Measurements from ENCODE around the gene MPHOSPH9.
"Not testable (repeated sequence)": the region's sequence is repeated elsewhere in the genome, so short reads cannot be mapped to it uniquely, and the experiment has no call there.

Gene MPHOSPH9

DNA sequence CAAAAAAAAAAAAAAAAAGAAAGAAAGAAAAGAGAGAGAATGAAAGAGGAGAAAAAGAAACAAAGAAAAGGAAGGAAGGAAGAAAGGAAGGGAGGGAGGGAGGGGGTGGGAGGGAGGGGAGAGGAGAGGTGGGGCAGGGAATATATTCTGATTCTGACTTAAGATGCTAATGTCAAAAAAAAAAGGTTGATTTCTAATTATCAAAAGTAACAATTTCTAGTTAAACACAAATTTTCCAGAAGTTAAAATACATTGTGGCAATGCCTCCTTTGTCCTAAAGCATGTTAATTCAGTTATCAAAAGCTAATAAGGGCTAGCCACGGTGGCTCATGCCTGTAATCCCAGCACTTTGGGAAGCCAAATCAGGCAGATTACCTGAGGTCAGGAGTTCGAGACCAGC lies 7.5 kb downstream of the MPHOSPH9 start:
- DNase-seq = no peak

DNA sequence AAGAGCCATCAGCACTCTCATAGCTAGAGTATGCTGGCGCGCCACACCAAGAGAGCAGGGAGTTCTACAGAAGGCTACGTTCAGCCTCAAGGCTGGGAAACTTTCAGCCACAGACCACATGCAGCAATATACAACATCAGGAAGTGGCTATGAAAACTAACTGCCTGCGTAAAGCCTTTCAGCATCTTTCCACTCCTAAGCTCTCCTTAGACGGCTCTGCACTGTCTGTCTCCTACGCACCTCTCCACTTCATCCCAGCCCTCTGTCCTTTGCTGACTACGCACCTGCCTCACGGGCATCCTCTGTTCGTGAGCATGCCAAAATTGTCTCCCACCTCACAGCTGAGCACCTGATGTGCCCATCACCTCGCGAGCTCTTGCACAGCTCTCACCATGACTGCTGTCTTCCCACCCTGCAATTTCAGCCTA lies 9.7 kb downstream of the MPHOSPH9 start:
- no peak for DNase-seq

DNA sequence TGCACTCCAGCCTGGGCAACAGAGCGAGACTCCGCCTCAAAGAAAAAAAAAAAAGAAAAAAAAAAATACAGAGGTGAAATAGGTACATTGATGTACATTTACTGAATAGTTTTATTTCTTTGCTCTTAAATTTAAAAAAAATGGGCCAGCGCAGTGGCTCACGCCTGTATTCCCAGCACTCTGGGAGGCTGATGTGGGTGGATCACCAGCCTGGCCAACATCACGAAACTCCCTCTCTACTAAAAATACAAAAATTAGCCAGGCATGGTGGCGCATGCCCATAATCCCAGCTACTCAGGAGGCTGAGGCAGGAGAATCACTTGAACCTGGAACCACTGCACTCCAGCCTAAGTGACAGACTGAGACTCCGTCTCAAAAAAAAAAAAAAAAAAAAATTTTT lies 25.1 kb downstream of the MPHOSPH9 start:
- DNase-seq = not testable (repeated sequence)

DNA sequence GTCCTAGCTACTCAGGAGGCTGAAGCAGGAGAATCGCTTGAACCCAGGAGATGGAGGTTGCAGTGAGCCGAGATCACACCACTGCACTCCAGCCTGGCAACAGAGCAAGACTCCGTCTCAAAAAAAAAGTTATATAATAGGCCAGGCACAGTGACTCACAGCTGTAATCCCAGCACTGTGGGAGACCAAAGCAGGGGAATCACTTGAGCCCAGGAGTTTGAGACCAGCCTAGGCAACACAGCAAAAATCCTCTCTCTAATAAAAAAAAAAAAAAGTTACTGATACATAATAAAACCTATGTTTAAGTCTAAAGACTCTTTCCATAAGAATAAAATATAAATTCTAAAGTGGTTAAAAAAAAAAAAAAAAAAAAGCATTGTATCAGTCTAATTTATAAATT lies 26.1 kb downstream of the MPHOSPH9 start:
- DNase-seq = not testable (repeated sequence)

DNA sequence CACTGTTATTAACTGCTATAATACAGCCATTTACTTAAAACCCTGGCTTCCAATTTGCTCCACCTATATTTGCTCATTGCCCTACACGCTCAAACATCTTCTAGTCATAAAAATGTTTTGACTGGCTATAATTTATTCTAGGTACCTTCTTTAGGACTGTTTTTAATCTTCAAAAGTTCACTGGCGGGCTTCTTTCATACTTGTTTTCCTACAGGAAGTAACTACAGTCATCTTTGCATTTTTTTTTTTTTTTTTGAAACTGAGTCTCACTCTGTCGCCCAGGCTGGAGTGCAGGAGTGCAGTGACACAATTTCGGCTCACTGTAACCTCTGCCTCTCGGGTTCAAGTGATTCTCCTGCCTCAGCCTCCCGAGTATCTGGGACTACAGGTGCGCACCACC lies 32.5 kb downstream of the MPHOSPH9 start:
- DNase-seq = no peak

DNA sequence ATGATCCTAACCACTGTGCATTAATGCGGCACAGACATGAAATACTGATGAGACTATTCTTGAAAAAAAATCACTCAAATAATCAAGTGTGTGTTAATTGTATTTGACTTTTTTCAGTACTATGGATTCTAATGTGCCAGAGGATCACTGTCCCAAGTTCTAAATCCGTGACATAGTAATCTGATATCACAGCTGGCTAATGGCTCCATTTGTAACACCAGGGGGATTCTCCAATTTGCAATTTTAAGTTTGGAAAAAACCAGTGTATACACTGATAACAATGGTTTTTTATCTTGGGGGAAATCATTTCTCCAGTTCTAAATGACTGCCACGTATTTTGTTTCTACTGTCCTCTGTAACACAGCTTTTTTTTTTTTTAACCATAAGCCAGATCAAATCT lies 33.0 kb downstream of the MPHOSPH9 start:
- no peak for DNase-seq

DNA sequence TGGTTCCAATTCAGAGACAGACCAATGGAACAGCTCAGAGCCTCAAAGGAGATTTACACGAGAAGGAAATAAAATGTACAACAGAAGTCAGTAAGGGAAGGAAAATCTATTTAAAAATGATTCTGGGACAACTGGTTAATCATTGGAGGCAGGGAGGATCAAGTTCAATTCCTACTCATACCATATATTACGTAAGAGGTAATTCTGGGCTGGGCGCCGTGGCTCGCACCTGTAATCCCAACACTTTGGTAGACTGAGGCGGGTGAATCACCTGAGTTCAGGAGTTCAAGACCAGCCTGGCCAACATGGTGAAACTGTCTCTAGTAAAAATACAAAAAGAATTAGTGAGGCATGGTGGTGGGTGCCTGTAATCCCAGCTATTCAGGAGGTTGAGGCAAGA lies 45.3 kb downstream of the MPHOSPH9 start:
- DNase-seq = no peak

DNA sequence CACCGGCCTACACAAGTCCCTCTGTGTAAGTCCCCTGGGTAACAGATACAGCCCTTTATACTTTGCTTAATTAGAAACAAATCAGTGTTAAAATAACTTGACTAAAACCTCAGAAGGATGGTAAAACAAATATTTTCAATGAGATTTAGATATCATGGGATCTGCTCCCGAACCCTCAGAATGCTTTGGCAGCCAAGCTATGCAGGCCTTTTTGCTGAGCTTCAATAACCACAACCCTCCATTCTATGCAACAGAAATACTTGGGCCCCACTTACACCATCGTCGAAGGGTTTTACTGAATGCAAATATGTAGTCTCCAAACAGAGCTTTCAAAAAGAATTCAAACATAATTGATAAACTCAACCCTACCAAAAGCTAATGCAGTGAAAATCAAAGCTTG lies 52.8 kb downstream of the MPHOSPH9 start:
- DNase-seq = no peak

DNA sequence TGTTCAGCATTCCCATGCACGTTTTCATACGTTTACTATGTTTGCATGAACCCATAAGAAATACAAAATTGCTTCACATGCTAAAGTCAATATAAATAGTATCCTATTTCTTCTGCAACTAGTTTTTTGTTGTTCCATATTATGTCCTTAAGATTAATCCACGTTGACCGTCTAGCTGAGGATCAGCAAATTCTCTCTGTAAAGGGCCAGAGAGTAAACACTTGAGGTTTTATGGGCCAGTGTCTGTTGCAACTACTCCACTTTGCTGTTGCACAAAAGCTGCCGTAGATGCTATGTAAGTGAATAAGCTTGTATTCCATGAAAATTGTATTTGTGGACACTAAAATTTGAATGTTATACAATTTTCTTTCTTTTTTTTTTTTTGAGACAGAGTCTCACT lies 61.0 kb downstream of the MPHOSPH9 start:
- DNase-seq = no peak

DNA sequence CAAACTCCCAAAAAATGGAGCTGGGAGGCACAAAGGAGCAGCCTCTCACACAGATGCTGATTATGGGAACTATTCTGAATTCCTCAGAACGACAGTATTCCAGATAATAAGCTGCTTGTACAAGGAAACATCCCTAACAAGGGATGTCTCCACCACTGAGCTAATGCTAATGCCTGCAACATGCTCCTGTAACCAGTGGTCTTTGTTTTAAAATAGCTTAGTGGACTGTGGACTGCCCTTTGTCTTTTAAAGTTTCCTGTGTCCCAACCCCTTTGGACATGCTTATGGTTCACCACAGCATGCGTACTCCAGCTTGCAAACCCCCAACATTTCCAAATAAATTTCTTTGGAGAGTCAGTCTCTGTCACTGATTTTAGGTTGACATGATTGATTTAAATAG lies 65.6 kb downstream of the MPHOSPH9 start:
- no peak for DNase-seq

DNA sequence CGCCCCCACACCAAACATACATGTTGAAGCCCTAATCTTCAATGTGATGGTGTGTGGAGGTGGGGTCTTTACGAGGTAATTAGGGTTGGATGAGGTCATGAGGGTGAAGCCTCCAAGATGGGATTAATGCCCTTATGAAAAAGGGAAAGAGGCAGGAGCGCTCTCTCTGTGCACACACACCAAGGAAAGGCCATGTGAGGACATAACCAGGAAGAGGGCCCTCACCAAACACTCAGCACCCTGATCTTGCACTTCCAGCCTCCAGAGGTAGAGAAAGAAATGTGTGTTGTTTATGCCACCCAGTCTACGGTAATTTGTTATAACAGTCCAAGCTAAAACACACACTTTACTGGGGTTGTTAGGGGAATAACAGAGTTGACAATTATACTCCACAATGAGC lies 67.4 kb downstream of the MPHOSPH9 start:
- DNase-seq = no peak

DNA sequence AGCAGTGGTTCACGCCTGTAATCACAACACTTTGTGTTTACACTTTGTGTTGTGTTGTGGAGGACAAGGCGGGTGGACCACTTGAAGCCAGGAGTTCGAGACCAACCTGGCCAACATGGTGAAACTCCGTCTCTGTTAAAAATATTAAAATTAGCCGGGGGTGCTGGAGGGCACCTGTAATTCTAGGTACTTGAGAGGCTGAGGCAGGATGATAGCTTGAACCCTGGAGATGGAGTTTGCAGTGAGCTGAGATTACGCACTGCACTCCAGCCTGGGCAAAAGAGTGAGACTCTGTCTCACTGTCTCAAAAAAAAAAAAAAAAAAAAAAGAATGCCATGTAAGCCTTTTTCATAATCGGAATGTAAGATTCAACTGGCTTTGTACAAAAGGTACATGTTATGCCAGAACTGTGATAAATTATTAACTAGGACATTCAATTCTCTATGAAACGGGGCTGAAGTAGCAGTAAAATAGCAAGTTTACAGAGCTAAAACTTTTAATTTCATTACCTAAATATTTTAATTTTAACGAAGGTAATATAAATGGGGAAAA lies 68.2 kb downstream of the MPHOSPH9 start:
- no peak for DNase-seq

DNA sequence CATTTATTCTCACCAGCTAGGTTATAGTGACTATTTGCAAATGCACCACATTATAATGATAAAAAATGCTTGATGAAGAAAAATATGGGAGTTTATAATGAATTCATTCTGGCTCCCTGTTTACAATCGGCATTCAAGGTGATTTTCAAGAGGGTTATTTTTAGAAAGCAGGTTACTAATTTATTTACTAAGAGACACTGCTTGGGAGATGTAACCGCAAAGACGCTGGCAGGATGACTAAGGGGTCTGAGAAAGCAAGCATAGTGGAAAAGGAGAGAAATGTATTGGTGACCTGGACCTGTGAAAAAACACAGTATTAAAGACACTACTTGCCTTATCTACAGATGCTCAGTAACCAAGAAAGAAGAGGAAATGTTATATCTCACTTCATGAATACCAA lies 68.7 kb downstream of the MPHOSPH9 start:
- no peak for DNase-seq

DNA sequence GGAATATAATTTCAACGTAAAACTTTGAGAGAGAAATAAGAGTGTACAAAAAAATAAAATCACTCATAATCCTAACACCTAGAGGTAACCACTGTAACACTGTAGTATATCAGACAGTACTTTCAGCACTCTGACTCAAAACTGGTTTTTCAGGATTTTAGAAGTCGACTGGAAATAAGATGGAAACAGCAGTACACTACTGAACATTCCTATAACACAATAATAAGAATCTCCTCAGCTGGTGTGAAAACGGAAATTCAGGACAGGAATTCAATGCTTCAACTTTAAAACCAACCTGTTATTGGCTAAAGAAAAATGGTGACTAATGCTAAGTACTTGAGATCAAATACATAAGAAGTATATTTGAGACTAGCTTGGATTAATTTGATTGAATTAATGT lies 69.7 kb downstream of the MPHOSPH9 start:
- DNase-seq = no peak

DNA sequence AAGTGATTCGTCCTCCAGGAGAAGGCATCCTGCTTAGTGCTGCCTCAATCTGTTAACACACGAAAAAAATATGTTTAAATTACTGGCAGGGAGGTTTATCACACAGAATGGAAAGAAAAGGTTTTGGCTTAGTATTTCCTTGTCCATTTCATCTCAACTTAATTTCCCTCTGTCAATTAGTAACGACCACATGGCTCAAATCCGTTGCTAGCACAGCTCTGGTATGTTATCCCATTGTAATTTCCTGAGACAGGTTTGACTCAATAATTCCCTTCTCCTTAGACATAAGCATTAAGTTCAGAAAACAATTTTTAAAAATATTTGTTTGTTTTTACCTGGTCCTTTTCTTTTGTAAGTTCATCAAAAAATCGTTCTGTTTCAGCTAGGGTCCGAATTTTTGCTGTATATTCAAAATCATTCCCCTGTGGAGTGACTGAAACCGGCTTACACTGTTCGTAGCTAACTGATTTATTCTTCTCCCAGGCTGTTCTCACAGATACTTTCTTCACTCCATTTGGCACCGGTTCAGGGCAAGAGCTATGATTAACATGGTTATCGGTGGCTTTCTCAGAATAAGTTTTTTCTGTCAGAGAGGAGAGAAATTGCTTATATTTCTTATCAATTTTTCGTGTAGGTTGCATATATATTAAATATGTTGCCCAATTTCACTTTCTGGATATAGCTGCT lies 72.0 kb downstream of the MPHOSPH9 start:
- no peak for DNase-seq

DNA sequence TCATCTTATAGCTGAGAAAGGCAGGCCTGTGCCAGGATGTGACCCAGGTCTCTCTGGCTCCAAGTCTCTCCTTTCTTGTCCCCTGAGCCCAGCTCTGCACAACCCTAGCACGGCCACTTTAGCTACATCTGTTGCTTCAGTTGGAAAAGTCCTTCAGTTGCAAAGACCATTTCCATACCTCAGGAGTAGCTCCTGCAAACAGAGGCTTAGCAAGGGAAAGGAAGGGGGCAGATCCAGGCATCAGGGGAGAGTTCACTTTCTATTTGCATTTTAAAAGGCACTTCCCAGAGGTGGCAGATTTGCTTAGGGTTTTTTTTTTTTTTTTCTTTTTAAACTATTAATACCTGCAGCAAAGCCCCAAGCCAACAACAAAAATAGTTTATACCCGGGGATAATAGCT lies 79.0 kb downstream of the MPHOSPH9 start:
- DNase-seq = no peak

DNA sequence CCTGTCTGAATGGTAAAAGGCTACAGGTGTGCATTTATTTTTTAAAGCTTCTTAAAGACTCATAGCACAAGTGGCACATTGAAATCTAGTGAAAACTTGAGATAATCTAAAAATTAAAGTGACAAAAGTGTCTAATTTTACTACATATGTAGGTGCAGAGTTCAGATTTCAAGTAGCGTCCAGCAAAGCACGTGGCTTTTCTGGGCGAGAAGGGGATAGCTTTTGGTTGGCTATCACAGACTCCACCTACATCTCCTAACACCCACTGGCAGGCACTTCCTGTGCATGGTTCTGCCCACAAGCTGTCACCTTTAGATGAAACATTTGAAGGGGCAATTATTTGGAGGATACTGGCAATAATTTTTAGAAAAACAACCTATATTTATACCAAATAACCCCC lies 80.1 kb downstream of the MPHOSPH9 start:
- DNase-seq = no peak

DNA sequence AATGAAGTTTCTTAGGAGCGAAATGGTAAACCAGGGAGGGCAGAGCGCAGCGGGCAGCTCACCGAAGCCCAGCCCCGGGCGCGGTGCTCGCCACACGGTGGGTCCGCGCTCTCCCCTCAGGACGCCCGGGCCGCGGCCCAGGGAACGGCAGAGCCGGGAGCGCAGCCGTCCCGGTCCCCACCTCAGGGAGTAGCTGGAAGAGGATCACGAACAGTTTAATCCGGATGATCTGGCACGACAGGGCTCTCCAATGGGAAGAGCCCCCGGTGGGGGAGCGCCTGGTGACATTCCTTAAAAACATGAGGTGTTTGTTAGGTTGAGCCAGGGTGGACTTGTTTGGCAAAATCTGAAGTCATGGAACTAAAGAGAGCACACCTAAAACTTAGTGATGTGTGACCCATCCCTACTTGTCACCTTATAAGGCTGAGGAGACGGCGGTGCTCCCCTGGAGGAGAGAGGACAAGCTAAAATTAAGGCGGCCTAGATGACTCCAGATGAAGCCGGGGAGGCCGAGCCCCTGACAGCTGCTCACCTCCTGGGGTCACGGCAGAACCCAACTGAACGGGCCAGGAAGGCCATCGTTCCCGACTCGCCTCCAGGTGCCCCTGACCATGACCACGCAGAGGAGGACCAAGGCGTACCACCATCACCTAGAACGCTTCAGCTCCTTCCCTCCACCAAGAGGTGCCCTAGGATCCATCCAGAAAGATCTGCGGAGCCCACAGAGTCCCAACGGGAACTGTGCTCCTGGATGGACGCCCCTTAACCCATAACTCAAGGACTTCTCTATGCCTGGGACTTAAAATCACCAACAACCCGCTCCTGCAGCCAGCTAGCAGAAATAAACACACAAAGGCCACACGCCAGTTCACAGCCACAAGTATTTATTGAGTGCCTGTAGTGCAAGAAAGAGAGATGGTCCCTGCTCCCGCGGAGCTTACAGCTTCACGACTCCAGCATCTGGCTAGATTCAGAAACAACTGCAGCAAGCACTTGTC lies 81.2 kb downstream of the MPHOSPH9 start:
- DNase-seq = no peak

DNA sequence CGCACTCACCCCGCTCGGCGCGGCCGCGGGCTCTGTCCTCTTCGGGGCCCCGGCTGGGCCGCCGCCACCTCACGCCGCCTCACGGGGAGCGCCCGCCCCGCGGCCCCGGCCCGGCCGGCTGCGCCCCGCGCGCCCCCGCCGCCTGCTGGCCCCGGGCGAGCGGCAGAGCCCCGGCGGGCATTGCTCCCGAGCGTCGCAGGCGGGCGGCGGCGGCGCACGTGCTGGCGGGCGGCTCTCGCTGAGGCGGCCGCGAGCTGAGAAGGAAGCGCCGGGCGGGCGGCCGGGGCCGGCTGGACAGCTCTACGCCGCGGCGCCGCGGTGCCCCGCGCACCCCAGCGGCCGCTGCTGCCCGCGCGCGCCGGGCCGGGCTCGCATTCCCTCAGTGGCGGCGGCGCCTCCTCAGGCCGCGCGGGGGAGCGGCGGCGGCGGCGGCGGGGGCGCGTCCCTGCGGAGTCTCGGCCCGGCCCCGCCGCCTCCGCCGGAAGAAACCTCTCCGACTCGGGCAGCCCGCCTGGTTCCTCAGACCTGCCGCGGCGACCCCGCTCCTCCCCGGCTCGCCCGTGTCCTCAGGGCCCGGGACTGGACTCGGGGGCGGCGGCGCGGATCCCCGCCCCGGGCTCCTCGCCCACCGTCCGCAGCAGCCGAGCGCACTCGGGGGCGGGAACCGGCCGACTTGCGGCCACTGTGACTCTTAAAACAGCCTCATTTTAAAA lies 82.0 kb downstream of the MPHOSPH9 start, which contains the start of gene PITPNM2:
TSS of gene PITPNM2 (minus strand) at position 347 of the 713 bp plus-strand sequence. CDS start 116,500 bp downstream, outside the sequence.
- peak; percentile 68 for DNase-seq

DNA sequence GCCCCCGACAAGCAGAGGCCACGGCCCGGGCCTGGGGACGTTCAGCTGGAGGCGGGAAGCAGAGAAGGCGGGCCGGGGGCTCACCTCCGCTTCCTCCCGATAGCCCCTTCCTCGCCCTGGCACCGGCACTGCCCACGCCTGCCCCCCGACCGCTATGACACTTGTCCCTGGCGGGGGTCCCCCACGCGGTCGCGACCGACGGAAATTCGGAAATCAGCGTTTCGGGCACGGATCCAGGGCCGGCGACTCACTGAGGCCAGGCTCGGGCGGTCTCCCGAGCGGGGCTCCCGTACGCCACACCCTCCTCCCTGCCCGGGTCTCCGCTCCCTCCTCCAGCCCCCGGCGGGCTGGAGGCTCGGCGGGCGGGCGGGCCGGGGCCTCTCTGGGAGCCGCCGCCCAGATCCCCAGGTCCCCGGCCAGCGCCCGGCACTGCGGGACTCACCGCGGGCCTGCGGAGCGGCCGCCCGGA lies 82.6 kb downstream of the MPHOSPH9 start:
- peak; percentile 66 for DNase-seq

DNA sequence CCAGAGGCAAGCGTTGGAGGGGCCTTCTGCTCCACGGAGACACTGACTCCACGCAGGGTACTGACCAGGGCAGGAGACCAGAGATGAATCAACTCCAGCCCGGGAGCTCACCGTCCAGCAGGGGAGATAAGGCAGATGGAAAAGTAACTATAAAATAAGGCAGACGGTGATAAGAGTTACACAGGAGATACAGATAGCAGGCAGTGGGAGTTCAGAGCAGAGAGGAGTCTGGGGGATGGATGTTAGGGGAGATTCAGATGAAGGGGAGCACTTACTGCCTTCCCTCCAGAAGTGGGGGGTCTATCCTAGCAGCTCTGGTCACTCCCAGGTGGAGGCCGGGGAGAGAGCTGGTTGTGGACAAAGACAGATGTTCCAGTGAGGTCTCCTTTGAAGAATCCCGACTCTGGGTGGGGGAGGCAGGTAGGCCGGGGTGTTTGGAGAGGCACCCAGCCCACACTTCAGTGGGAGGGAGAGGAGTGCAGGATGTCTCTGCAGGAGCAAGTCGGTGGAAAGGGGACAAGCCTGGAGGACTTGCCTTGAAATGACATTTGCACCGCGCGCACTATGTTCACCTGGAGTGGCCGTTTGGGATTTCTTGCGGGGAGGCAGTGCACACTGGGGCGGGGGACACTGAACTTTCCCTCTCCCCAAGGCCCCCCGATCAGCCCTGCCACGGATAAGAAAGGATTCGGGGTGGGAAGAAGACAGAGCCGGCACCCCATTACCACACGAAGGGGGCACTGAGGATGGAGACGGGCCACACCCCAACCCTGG lies 83.3 kb downstream of the MPHOSPH9 start:
- DNase-seq = no peak

DNA sequence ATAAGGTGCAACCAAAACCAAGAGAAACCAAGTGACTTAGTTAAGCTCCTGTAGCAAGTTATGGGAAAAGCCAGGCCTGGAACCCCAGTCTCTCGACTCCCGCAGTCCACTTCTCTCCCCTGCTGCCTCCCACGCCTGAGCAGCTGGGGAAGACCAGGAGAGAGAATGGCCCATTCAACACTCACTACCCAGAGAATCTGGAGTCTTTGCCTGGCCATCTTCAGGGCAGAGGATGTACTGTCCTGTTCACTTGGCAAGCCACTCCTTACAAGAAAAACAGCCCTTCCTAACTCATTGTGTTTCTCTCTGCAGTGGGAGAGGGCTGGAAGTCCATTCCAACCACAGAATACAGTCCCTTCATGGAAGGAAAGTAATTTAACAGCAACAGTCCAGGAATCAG lies 83.9 kb downstream of the MPHOSPH9 start:
- DNase-seq = no peak
